CD4-positive, alpha-beta T cell treated with Interleukin-21 for 1 hour (primary cell): ENCODE data around the gene KIF1B.
"Not testable (repeated sequence)": the region's sequence is repeated elsewhere in the genome, so short reads cannot be mapped to it uniquely, and the experiment has no call there.

ENCODE experiments used
- DNase-seq: peaks from one replicate; pipeline ENCODE4 v3.0.0-alpha.2; 2020

The KIF1B gene

DNA sequence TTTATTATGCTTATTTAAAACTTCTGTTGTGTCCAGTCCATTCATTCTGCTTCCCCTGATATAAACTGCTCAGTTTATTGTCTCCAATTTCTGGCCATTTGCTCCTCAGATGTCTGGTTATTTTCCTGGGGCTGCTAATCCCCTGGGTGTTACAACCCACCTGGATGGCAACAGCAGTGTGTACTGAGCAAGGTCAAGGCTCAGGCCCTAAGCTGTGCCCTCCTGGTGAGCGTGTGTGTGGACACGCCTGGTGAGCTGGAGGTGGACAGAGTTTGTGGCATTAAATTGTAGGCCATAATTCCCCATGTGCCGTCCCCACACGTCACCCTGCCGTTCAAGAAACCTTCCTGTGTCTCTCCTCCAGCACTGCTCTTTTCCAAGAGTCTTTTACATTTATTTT lies 18.1 kb upstream of the KIF1B start:
- DNase-seq: no peak

DNA sequence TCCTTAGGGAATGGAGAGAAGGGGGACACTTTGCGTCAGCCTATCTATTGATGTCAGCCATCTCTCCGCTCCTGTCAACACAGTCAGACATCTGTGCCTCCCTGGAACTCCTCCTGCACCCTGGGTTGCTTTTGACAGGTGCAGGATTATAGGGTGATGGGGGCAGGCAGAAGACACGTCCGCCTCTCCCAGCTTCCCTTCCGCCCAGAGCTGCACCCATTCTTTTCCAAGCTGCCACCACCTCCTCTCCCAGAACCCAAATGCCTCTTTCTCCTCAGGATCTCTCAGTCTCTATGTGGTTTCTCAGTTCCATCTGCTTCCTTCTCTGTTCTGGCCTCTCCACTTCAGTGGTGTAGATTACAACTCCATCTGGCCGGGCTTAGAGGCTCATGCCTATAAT lies 17.1 kb upstream of the KIF1B start:
- DNase-seq: no peak

DNA sequence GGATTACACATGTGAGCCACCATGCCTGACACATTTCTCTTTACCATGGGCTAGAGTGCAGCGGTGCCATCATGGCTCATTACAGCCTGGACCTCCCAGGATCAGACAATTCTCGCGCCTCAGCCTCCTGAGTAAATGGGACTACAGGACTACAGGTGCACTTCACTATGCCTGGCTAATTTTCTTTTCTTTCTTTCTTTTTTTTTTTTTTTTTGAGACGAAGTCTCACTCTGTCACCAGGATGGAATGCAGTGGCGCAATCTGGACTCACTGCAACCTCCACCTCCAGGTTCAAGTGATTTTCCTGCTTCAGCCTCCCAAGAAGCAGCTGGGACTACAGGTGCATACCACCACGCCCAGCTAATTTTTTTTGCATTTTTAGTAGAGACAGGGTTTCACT lies 14.8 kb upstream of the KIF1B start:
- no peak for DNase-seq

DNA sequence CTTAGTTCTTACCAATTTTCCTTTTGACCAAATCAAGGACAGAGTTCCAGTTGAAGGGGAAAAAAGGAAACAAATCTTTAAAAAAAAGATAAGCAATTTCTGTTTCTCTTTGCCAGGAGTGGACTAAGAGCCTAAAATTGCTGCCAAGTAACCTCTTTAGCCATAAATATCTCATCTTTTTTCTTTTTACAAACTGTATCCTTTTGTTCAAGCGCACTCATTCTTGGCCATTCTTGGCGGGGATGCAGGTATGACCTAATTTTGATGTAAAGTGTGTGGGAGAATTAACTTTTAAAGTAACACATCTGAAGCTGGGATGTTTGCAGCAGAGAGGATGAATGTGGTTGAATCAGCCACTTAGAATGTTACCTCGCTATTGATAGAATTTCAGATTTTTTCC lies 13.4 kb upstream of the KIF1B start:
- DNase-seq: no peak

DNA sequence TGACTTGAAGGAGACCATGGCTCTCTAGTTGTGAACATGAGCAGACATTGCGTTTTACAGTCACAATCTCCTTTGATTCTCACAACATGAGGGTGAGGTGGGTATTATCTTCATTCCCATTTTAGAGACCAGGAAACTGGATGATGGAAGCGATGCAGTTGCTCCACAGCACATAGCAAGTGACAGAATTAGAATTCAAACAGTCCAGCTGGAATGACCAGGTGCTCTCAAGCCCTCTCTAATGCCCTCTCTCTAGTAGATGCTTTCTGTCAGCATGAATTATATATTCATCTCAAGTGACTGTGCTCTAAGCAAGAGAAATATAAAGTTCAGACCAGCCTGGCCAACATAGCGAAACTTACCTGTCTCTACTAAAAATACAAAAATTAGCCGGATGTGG lies 9.8 kb upstream of the KIF1B start:
- no peak for DNase-seq

DNA sequence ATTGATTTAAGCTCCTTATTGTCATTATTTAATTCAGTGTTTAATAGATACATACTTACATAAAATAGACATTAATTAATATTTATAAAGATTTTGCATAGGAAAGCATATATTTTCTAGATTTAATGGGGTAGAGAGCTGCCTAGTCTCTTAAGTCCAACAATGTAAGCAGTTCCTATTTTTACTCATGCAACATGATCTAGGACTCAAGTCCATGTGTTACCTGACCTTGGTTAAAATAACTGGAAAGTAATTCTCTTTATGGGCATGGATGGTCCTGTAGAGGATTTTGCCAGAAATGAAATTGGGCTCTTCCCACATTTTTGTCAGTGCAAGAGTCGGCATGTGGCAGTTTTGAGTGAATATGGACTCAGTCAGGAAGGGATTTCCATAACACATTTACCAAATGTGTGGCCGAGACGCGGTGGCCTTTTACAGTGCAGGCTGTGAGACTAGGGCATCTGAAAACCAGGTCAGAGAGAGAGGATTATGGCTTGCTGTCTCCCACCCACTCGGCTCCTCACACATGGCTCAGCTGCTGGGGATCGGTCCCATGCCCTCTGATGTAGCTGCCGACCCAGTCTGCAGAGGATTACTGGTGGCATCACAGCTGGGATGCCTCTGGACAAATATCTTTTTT lies 6.2 kb upstream of the KIF1B start:
- no peak for DNase-seq

DNA sequence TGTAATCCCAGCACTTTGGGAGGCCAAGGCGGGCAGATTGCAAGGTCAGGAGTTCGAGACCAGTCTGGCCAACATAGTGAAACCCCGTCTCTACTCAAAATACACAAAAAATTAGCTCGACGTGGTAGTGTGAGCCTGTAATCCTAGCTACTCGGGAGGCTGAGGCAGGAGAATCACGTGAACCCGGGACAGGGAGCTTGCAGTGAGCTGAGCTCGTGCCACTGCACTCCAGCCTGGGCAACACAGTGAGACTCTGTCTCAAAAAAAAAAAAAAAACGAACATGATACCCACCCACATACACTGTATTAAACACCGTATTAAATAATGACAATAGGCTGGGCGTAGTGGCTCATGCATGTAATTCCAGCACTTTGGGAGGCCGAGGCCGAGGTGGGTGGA lies 5.2 kb upstream of the KIF1B start:
- DNase-seq: not testable (repeated sequence)

DNA sequence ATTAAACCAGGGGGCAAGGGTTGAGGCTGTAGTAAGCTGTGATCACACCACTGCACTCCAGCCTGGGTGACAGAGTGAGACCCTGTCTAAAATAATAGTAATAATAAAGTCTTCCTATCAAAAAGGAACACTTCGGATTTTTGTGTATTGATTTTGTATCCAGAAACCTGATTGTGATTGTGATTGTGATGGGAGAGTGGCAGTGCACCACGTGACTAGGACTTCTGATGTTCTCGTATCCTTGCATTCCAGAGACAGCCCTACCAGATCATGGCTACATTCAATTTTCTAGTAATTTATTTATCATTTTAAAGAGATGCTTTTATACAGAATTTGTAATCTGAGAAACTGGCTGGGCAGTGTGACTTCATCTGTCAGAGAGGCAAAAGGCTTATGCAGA lies 2.6 kb upstream of the KIF1B start:
- DNase-seq: no peak

DNA sequence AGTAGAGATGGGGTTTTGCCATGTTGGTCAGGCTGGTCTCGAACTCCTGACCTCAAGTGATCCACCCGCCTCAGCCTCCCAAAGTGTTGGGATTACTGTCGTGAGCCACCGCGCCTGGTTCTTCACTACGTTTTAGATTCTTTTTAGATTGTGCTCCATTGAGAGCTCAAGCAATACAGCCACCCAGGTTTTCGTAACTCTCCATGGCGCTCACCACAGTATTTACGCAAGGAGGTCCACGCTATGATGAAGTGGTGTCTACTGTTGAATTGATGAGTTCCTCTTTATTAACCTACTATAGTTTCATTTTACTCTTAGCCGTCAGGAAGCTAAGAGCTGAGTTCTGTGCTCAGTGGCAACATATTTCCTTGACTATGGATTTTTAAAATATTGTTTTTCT lies 1.8 kb upstream of the KIF1B start:
- no peak for DNase-seq

DNA sequence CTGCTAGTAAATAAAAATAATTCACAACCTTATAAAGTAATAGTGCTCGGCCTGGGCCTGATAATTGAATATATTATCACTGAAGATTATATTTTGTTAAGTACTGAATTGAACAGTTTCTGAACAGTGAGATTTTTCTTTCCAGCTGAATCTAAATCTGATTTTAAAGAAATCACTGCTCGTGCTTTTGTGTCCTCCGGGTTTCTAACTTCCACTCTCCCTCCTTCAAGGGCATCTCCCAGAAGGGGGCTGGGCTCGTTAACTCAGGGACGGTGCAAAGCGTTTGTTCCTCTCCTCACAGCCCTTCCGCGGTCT lies 823 bp upstream of the KIF1B start:
- DNase-seq: no peak

DNA sequence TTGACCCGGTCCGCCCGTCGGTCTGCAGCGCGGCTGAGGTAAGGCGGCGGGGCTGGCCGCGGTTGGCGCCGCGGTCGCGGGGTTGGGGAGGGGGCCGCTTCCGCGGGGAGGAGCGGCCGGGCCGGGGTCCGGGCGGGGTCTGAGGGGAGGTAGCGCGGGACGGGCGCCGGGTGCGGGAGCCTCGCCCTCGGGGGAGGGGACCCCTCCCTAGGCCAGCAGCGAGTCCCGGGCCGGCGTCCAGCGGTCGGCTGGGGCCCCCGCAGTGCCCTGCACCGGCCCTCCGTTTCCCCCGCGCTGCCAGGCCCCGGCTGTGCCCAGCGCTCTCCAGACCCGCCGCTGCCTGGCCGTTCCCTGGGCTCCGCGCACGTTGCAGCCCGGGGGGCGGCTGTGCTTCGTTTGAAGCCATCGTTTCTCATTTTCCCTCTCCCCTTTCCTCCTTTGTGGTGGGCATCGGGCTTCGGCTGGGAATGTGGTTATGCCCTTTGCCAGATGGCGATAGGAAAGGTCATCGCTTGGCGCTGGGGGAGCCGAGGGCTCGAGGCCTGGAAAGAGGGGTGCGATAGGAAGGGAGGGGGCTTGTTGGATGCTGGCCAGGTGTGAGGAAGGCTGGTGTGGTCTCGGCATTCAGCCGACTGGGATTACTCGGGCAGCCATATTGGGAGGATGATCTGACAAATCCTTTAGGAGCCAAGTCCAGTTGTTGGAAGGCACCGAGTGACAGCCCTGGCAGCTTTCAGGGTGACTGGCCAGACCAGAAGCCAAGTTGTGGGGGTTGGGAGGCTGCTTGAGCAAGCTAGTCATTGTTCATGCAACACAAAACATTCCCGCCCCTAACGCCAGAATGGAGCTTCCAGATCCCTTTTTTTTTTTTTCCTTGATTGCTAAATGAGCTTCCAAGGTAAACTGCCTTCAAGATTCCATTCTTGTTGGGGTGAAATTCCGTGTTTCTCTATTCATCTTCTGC lies 753 bp downstream of the KIF1B start:
- no peak for DNase-seq

DNA sequence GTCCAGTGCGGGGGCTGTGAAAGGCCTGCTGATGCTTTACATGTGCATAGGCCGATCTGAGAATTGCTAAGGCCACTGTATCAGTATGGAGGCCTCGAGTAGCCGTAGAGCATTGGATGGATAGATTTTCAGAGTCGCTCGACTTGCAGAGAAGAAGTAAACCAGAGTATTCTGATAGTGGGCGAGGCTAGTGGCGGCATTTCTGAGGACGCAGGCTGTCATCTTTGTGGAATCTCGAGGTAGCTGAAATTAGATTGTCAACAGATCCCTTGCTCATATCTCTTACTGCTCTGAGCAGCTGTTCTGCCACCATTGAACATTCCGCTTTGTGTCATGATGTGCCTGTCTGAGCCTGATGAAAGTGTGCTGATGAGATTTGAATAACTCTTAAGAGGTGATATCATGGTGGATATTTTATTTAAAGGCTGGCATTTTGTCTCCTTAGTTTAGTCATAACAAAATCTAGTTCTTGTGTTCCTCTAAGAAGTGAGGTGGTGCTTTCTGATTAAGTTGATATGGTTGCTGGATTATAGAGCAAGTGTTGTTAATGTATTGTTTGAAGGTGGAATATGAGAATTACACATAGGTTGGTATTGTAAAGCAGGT lies 1.5 kb downstream of the KIF1B start:
- DNase-seq: no peak

DNA sequence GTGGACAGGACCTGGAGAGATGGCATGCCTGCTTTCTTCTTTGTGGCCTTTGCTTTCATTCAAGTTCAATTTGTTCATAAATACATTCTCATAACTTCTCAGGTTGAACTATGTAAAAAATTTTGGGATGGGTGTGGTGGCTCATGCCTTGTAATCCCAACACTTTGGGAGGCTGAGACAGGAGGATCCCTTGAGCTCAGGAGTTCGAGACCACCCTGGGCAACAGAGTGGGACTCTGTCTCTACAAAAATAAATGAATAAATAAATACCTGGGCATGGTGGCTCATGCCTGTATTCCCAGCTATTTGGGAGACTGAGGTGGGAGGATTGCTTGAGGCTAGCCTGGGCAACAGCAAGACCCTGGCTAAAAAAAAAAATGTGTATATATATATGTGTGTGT lies 2.1 kb downstream of the KIF1B start:
- DNase-seq: no peak

DNA sequence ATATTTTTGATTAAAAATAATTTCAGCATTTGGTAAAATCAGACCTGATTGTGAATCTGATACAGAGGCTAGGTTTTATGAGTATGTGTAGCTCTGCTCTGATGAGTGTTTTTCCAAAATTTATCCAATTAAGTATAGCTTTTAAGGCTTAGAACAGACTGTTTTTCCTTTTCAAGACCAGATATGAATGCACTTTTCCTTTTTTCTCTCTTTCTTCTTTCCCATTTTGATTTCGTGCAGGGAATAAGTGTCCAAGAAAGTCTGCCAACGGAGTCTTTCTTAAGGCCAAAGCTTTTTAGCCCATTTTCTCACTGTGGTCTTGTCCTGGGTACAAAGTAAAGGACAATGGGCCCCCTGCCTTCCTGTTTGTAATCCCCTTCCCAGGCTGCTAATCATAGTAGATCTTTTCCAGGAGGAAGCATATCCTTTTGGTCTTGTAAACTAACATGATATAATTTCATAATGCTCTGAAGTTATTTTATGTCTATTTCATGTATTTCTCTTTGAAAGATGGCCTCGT lies 2.9 kb downstream of the KIF1B start:
- no peak for DNase-seq

DNA sequence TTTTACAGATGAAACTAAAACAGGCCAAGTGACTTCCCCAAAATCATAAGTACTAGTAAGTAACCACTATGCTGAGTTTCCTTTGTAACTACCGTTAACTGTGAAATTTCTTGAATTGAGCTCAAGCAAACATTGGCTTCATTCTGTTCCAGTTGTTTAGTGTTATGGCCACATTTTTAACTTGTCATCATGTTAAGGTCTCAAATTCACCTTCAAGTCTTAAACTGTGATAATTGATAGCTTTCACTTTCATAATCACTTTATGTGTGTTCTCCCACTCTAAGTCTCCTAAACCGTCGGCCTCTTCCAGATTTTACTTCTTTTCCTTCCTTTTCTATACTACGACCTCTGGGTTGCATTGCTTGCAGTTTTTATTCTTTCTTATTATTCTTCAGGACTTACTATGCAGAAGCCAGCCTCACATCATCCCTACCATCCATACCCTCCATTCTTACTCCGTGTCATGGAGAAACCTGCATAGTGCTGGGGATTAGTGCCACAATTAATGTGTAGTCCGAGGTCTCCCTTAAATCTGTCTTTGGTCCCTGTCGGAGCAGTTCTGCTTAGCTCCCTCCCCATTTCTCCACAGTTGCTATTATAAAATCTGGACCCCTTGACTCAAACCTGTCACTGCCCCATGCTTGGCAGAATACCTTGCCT lies 5.8 kb downstream of the KIF1B start:
- no peak for DNase-seq

DNA sequence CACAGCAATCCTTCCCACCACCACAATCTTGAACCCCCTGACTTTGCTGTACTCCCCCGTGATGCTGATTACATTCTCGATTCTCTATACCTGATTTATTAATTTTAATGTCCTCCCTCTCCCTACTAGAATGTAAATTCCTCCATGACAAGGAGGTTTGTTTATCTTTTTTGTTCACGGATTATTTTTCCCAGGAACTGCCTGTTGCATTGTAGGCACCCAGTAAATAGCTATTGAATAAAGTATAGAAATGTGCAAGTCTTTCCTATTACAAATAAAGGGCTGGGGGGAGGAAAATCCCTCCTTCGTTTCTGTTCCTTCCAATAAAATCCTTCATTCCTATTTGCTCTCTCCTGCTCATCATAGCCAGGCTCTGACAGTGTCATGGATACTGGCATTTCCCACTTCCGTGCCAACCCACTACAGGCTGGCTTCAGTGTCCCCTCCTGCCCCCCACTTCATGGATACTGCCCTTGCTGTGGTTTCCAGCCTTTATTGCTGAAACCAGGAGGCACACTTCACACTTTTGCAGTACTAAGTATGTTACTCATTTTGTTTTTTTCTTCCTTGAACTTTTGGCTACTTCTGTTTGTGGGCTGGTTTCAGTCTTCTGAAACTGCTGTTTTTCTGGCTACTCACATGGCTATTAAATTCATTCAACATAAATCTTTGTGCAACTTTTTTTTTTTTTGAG lies 7.5 kb downstream of the KIF1B start:
- no peak for DNase-seq

DNA sequence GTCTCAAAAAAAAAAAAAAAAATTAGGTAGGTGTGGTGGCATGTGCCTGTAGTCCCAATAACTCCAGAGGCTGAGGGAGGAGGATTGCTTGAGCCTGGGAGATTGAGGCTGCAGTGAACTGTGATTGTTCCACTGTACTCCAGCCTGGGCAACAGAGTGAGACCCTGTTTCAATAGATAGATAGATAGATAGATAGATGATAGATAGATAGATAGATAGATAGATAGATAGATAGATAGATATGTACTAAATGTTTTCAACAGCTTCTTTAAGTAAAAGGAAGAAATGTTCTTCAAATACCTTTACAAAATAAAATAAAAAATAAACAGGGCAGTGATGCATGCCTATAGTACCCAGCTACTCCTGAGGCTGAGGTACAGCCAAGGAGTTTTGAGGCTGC lies 9.8 kb downstream of the KIF1B start:
- no peak for DNase-seq

DNA sequence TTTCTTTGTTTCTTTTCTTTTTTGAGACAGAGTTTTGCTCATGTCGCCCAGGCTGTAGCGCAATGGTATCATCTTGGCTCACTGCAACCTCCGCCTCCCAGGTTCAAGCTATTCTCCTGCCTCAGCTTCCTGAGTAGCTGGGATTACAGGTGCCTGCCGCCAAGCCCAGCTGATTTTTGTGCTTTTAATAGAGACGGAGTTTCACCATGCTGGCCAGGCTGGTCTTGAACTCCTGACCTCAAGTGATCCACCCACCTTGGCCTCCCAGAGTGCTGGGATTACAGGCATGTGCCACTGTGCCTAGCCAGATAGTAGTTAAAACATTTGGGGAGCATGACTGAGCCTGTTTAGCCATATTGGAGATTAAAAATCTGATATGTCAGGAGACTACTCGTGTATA lies 10.3 kb downstream of the KIF1B start:
- DNase-seq: not testable (repeated sequence)

DNA sequence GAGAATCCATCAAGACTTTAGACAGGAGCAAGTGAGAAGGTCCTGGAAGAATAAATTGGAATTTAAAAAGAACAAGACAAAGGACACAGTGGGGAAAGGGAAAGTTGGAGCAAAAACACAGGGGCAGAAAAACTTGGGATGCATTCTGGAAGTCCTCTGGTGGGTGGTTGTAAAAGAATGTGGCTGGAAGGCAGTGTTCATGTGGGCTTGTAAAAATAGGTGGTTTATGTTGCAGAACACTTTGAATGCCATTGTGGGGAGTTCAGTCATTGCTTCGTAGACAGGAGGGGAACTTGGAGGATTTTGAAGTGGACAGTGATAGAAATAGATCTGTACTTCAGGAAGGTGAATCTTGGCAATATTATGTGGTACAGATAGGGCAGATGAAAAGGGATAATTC lies 15.2 kb downstream of the KIF1B start:
- no peak for DNase-seq

DNA sequence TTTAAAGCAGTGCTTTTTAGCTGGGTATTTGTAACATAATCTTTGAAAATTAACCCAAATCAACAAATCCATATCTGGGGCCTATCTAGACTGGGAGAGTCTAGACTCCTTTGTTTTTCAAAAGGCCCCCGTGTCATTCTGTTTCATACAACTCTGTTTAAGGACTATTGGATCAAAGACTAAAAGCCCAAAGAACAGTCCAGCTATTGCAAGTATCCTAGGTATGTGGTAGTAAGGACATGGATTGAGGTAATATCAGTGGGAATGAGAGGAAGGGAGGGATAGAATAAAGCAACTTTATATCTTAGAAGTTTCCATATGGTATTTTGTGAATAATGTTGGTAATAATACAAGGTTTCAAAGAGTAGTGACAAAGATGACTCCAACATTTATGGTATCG lies 18.2 kb downstream of the KIF1B start:
- DNase-seq: no peak

DNA sequence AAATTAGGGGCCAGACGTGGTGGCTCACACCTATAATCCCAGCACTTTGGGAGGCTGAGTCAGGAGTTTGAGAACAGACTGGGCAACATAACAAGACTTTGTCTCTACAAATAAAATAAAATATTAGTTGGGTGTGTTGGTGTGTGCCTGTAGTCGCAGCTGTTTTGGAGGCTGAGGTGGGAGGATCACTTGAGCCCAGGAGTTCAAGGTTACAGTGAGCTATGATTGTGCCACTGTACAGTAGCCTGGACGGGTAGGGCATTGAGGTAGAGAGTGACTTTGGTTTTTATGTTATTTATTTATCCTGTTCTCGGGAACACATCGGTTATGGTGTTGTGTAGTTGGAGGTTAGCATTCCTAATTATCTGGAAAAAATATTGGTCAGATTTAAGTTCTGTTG lies 19.5 kb downstream of the KIF1B start:
- no peak for DNase-seq

DNA sequence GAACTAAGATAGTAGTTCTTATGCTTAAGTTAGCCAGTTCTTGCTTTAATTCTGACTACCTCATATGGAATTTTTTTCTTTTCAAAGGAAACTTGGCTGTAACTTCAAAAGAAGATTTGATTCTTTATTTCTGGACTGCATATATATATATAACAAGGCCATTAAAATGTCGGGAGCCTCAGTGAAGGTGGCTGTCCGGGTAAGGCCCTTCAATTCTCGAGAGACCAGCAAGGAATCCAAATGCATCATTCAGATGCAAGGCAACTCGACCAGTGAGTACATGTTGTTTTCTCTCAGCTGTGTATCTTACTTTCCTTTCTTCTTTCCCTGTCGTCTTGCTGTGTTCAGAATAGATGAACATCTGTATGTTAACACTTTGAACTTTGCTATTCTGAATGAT lies 21.8 kb downstream of the KIF1B start:
- no peak for DNase-seq
